AG09319 (cell line): ENCODE data around the gene JSRP1.

ENCODE experiments used
- DNase-seq: peaks from one replicate; pipeline ENCODE4 v3.0.0-alpha.2; 2010; ENCODE audit warnings: low read depth; ENCODE audit errors: extremely low read depth
- TF ChIP-seq, protein P1 (sequence below): IDR thresholded peaks from 2 replicates; pipeline ENCODE4 v1.5.1; 2011; ENCODE audit warnings: low read depth, mild to moderate bottlenecking, inconsistent platforms, low read length, moderate library complexity

Gene JSRP1

GRCh38 chr19:2210987-2211740 lies 45.1 kb downstream of the JSRP1 start:
- TF ChIP-seq, protein P1, sequence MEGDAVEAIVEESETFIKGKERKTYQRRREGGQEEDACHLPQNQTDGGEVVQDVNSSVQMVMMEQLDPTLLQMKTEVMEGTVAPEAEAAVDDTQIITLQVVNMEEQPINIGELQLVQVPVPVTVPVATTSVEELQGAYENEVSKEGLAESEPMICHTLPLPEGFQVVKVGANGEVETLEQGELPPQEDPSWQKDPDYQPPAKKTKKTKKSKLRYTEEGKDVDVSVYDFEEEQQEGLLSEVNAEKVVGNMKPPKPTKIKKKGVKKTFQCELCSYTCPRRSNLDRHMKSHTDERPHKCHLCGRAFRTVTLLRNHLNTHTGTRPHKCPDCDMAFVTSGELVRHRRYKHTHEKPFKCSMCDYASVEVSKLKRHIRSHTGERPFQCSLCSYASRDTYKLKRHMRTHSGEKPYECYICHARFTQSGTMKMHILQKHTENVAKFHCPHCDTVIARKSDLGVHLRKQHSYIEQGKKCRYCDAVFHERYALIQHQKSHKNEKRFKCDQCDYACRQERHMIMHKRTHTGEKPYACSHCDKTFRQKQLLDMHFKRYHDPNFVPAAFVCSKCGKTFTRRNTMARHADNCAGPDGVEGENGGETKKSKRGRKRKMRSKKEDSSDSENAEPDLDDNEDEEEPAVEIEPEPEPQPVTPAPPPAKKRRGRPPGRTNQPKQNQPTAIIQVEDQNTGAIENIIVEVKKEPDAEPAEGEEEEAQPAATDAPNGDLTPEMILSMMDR = no peak
- DNase-seq = no peak

GRCh38 chr19:2210206-2210605 lies 46.0 kb downstream of the JSRP1 start:
- DNase-seq = no peak
- TF ChIP-seq, protein P1 = no peak

- TF ChIP-seq, protein P1 = no peak
- no peak for DNase-seq
Observed at GRCh38 chr19:2209408-2209807, 46.8 kb downstream of the JSRP1 start.

DNA sequence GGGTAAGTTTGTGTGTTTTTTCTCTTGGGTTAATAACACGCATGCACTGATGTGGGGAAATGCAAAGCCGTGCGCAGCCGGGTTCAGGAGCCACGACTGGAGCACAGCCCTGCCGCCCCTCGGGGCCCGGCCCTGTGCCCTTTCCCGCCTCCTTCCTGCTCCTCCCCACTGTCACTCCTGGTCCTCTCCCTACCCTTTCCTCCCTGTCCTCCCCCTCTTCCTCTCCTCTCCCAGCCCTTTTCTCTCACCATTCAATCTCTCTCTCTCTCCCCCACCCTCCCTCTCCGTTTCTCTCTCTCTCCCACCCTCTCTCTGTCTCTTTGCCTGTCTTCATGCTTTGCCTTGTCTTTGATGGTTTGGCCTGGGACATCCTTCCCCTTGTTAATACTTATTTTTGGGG lies 47.2 kb downstream of the JSRP1 start:
- TF ChIP-seq, protein P1 = no peak
- no peak for DNase-seq

DNA sequence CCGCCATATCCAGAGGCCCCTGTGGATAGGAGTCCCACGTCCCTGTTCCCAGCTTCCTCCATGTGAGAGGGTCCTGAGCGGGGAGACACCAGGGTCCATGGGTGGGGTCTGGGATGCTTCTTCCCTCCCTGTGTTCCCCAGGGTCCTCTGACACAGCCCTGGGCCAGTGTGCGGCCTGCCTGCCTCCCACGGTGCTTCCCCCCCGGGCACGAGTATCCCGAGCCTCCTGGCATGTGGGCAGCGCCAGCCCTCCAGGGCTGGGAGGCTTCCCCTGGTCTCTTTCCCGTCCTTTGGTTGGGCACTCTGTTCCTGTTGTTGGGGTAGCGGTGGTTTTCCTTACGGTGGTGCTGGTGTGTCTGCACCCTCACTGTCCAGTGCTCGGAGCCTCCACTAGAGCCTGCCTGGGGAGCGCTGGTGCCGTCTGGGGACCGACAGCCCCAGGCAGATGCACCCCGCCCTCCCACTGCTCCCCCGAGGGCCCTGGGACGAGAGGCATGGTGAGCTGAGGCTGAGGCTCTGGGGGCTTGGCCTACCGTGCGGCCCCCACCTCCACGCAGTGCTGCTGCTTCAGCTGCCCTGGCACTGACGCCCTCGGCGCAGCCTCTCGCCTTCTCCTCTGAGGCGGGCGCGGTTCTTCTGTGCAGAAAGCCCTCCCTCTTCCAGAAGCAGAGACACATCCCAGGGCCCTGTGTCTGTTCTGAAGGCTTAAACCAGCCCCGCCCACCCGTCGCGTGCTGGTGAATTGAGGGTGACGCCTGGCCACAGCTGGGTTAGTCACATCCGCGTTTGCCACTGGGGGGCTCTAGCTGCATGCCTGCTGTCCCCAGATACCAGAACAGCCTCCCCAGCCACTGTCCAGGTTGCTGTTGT lies 48.0 kb downstream of the JSRP1 start:
- peak; percentile 49 for DNase-seq
- TF ChIP-seq, protein P1 = peak; percentile 35

GRCh38 chr19:2207008-2207407 lies 49.2 kb downstream of the JSRP1 start:
- no peak for DNase-seq
- TF ChIP-seq, protein P1 = no peak

GRCh38 chr19:2202366-2202765 lies 53.9 kb downstream of the JSRP1 start:
- no peak for DNase-seq

More at GRCh38 chr19:2202366-2202765, 53.9 kb downstream of the JSRP1 start:
- TF ChIP-seq, protein P1 = no peak
